K562 (cell line): ENCODE measurements around the gene CCDC85B. TPM values are rescaled to one million over a fixed set of nuclear protein-coding genes. Genes with fewer than 3 reads are reported as not detected.
A peak's percentile ranks its signal among the peaks of the same experiment; 100 is the strongest.

Experiments
- ARID4B ChIP-seq: sonication (generic); formaldehyde crosslinking; IDR thresholded peaks from 2 replicates; pipeline ENCODE4 v1.8.0; 2022; ENCODE audit warnings: mild to moderate bottlenecking, missing genetic modification reagents
- BRD4 ChIP-seq: fragments of 200-600 bp; sonication (generic); IDR thresholded peaks from 2 replicates; pipeline ENCODE4 v1.6.1; 2017; ENCODE audit warnings: inconsistent platforms
- CBX2 ChIP-seq: fragments of 200-600 bp; sonication (generic); IDR thresholded peaks from one replicate; pipeline ENCODE4 v1.6.1; 2012; ENCODE audit warnings: mild to moderate bottlenecking, low read length, inconsistent platforms; ENCODE audit not compliant: insufficient read depth, poor library complexity, severe bottlenecking
- CHCHD3 ChIP-seq: fragments of 250-450 bp; sonication (Bioruptor Pico); IDR thresholded peaks from 2 replicates; pipeline ENCODE4 v2.1.2; 2022; ENCODE audit warnings: mild to moderate bottlenecking
- CREB1 ChIP-seq, 2 experiments: sonication (generic) in 1 of 2; formaldehyde crosslinking in 1 of 2; IDR thresholded peaks; 2 replicates each; pipeline versions ENCODE4 v1.6.1 to v1.8.0; 2012 to 2022; ENCODE audit warnings: inconsistent platforms in 1 of 2, mild to moderate bottlenecking in 1 of 2, missing genetic modification reagents in 1 of 2, moderate library complexity in 1 of 2
- DMBX1 ChIP-seq: fragments of 250-450 bp; sonication (Bioruptor Pico); IDR thresholded peaks from 2 replicates; pipeline ENCODE4 v1.8.0; 2022; ENCODE audit warnings: inconsistent platforms, mild to moderate bottlenecking, moderate library complexity, borderline replicate concordance
- DPF2 ChIP-seq: fragments of 450-650 bp; IDR thresholded peaks from 2 replicates; pipeline ENCODE4 v1.6.1; 2016
- FOSL1 ChIP-seq: fragments of 200-800 bp; sonication (Bioruptor generic); conservative IDR thresholded peaks from 2 replicates; pipeline ENCODE4 v1.6.1; 2016; ENCODE audit warnings: missing genetic modification characterization, missing compliant biosample characterization
- KLF10 ChIP-seq: fragments of 250-450 bp; sonication (Bioruptor Pico); IDR thresholded peaks from 2 replicates; pipeline ENCODE4 v1.6.1; 2021; ENCODE audit warnings: matching md5 sums
- NCOA1 ChIP-seq: fragments of 450-650 bp; IDR thresholded peaks from 2 replicates; pipeline ENCODE4 v1.6.1; 2016; ENCODE audit warnings: low read depth
- NFRKB ChIP-seq: fragments of 450-650 bp; IDR thresholded peaks from 2 replicates; pipeline ENCODE4 v1.6.1; 2016; ENCODE audit warnings: low read depth
- PHB2 ChIP-seq: fragments of 450-650 bp; IDR thresholded peaks from 2 replicates; pipeline ENCODE4 v1.6.1; 2017; ENCODE audit warnings: low read depth
- POLR2A ChIP-seq: fragments of 450-650 bp; conservative IDR thresholded peaks from 2 replicates; pipeline ENCODE4 v1.6.1; 2016
- RBFOX2 ChIP-seq: fragments of 200-400 bp; formaldehyde crosslinking; IDR thresholded peaks from 2 replicates; pipeline ENCODE4 v1.6.1; 2017; ENCODE audit warnings: low read depth, mild to moderate bottlenecking, low read length, moderate library complexity
- RNF2 ChIP-seq: sonication (generic); IDR thresholded peaks from 2 replicates; pipeline ENCODE4 v1.6.1; 2016
- SOX6 ChIP-seq: fragments of 450-650 bp; IDR thresholded peaks from 2 replicates; pipeline ENCODE4 v1.6.1; 2014; ENCODE audit warnings: mild to moderate bottlenecking
- TOE1 ChIP-seq, 2 experiments: fragments of 450-650 bp in 1 of 2; sonication (generic) in 1 of 2; formaldehyde crosslinking in 1 of 2; IDR thresholded peaks; 2 replicates each; pipeline versions ENCODE4 v1.7.1 to v1.8.0; 2016 to 2022; ENCODE audit warnings: borderline replicate concordance in 2 of 2, mild to moderate bottlenecking in 2 of 2, antibody characterized with exemption in 1 of 2, inconsistent platforms in 1 of 2, low read depth in 1 of 2, missing genetic modification reagents in 1 of 2, moderate library complexity in 1 of 2
- XRCC5 ChIP-seq: fragments of 200-400 bp; formaldehyde crosslinking; IDR thresholded peaks from 2 replicates; pipeline ENCODE4 v1.6.1; 2017; ENCODE audit warnings: low read depth, mild to moderate bottlenecking, low read length
- ZNF311 ChIP-seq: fragments of 250-450 bp; sonication (Bioruptor Pico); IDR thresholded peaks from 2 replicates; pipeline ENCODE4 v1.4.0; 2020; ENCODE audit warnings: mild to moderate bottlenecking, moderate library complexity
- ZNF41 ChIP-seq: fragments of 250-450 bp; sonication (Bioruptor Pico); conservative IDR thresholded peaks from 2 replicates; pipeline ENCODE4 v1.4.0; 2020; ENCODE audit warnings: mild to moderate bottlenecking
- polyA plus RNA-seq, 8 experiments: library from polyadenylated mRNA; depleted of rRNA in 4 of 8; stranded (reverse) in 5 of 8; unstranded in 3 of 8; fragments of >200 nt; fragmentation: Nextera tagmentation in 2 of 8; fragmentation: Illumina TruSeq in 1 of 8; extraction: Ambion mirVana in 2 of 8; extraction: Trizol in 1 of 8; gene quantifications; 2 replicates each; pipeline versions ENCODE4 v1.2.1 to v1.2.3, GENCODE V29; 2011 to 2014; ENCODE audit warnings: inconsistent platforms in 1 of 8, missing spikeins in 1 of 8
- total RNA-seq, 7 experiments: library from RNA; depleted of rRNA in 6 of 7; stranded (reverse); fragments of >200 nt in 6 of 7; fragmentation: Illumina TruSeq in 2 of 7; extraction: Trizol in 2 of 7; gene quantifications; 2 replicates each; pipeline versions ENCODE4 v1.2.1 to v1.2.3, GENCODE V29; 2011 to 2021; ENCODE audit warnings: low replicate concordance in 1 of 7
- TF ChIP-seq, protein P1 (sequence below): sonication (generic); formaldehyde crosslinking; IDR thresholded peaks from 2 replicates; pipeline ENCODE4 v1.8.0; 2022; ENCODE audit warnings: missing genetic modification reagents, mild to moderate bottlenecking, borderline replicate concordance
- TF ChIP-seq, protein P2 (sequence below): sonication (generic); formaldehyde crosslinking; IDR thresholded peaks from 2 replicates; pipeline ENCODE4 v1.8.0; 2022; ENCODE audit warnings: mild to moderate bottlenecking, missing genetic modification reagents, borderline replicate concordance

The CCDC85B gene
- total and polyA plus RNA-seq, 9 of the 15 experiments (the other 6 are each of a cell fraction or from before 2014, with no cell fraction given) = 0.14 to 138 (median 6.2) TPM

GRCh38 chr11:65851811-65852507 lies 38.5 kb upstream of the CCDC85B start (continued):
- TF ChIP-seq TOE1 (IDR thresholded peaks at IDR 0.05; ENCODE audit: borderline replicate concordance) = no peak
- no peak for TF ChIP-seq TOE1 (CRISPR knock-in tag; IDR thresholded peaks at IDR 0.05; ENCODE audit: borderline replicate concordance, low read depth)
- TF ChIP-seq, protein P1, sequence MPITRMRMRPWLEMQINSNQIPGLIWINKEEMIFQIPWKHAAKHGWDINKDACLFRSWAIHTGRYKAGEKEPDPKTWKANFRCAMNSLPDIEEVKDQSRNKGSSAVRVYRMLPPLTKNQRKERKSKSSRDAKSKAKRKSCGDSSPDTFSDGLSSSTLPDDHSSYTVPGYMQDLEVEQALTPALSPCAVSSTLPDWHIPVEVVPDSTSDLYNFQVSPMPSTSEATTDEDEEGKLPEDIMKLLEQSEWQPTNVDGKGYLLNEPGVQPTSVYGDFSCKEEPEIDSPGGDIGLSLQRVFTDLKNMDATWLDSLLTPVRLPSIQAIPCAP = no peak
- TF ChIP-seq ZNF311 (CRISPR knock-in tag) = no peak
- no peak for TF ChIP-seq NFRKB
- no peak for TF ChIP-seq BRD4
- TF ChIP-seq, protein P2, sequence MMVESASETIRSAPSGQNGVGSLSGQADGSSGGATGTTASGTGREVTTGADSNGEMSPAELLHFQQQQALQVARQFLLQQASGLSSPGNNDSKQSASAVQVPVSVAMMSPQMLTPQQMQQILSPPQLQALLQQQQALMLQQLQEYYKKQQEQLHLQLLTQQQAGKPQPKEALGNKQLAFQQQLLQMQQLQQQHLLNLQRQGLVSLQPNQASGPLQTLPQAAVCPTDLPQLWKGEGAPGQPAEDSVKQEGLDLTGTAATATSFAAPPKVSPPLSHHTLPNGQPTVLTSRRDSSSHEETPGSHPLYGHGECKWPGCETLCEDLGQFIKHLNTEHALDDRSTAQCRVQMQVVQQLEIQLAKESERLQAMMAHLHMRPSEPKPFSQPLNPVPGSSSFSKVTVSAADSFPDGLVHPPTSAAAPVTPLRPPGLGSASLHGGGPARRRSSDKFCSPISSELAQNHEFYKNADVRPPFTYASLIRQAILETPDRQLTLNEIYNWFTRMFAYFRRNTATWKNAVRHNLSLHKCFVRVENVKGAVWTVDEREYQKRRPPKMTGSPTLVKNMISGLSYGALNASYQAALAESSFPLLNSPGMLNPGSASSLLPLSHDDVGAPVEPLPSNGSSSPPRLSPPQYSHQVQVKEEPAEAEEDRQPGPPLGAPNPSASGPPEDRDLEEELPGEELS (CRISPR knock-in tag) = 0 out of 2 replicates have a peak, but pooled peaks have one; percentile 29
- no peak for TF ChIP-seq KLF10 (CRISPR knock-in tag)
- no peak for TF ChIP-seq DPF2
- TF ChIP-seq SOX6 = no peak
- TF ChIP-seq ARID4B (CRISPR knock-in tag) = 0 out of 2 replicates have a peak, but pooled peaks have one; percentile 34
- TF ChIP-seq ZNF41 (CRISPR knock-in tag) = no peak
- no peak for TF ChIP-seq NCOA1
- TF ChIP-seq CREB1 (IDR thresholded peaks at IDR 0.05) = no peak
- 0 out of 2 replicates have a peak, but pooled peaks have one; percentile 7 for TF ChIP-seq CREB1 (CRISPR knock-in tag; IDR thresholded peaks at IDR 0.05)
- peak; percentile 46; the same call in 1 of the 2 replicates for TF ChIP-seq POLR2A
- no peak for TF ChIP-seq PHB2
- no peak for TF ChIP-seq CHCHD3 (CRISPR knock-in tag)
- TF ChIP-seq CBX2 = no peak
- no peak for TF ChIP-seq FOSL1 (tag)
- TF ChIP-seq DMBX1 (CRISPR knock-in tag) = no peak
- no peak for TF ChIP-seq RNF2
- TF ChIP-seq XRCC5 = no peak
- TF ChIP-seq RBFOX2 = no peak
